ENCODE measurements around the gene PDZD4.

DNA sequence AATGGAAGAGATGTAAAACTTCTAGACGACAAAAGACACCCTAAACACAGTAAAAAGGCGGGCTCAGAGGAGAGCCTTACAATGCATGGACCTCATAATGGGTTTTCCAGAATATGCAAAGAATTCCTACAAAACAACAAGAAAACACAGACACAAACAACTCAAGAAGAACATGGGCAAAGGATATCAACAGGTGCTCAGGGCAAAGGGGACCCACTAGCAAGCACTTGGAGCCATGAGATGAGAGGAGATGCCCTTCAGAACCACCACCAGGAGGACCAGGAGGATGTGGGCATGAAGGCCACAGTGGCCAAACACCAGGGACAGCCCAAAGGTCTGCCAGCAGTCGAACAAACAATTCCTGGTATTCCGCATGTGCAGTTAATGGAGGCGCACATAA is 17.2 kb downstream of the PDZD4 start:
- TF ChIP-seq, protein P1, sequence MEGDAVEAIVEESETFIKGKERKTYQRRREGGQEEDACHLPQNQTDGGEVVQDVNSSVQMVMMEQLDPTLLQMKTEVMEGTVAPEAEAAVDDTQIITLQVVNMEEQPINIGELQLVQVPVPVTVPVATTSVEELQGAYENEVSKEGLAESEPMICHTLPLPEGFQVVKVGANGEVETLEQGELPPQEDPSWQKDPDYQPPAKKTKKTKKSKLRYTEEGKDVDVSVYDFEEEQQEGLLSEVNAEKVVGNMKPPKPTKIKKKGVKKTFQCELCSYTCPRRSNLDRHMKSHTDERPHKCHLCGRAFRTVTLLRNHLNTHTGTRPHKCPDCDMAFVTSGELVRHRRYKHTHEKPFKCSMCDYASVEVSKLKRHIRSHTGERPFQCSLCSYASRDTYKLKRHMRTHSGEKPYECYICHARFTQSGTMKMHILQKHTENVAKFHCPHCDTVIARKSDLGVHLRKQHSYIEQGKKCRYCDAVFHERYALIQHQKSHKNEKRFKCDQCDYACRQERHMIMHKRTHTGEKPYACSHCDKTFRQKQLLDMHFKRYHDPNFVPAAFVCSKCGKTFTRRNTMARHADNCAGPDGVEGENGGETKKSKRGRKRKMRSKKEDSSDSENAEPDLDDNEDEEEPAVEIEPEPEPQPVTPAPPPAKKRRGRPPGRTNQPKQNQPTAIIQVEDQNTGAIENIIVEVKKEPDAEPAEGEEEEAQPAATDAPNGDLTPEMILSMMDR (conservative IDR thresholded peaks at IDR 0.05; ENCODE audit: low read depth, low read length), result no peak
- TF ChIP-seq SMC3 (IDR thresholded peaks at IDR 0.05; ENCODE audit: low read depth, low read length) (no peak), POLR2A (IDR thresholded peaks at IDR 0.05; ENCODE audit: low read depth, low read length) (no peak), FOS (IDR thresholded peaks at IDR 0.05; ENCODE audit: low read depth, low read length) (no peak), NFE2L2 (IDR thresholded peaks at IDR 0.05; ENCODE audit: low read depth, low read length) (no peak), RAD21 (IDR thresholded peaks at IDR 0.05; ENCODE audit: low read length) (no peak), CEBPB (IDR thresholded peaks at IDR 0.05; ENCODE audit: low read depth, low read length) (no peak)

All from IMR-90 (cell line).